ENCODE results near the gene CLCN1. TPM values are rescaled to one million over a fixed set of nuclear protein-coding genes. Genes with fewer than 3 reads are reported as not detected.

CLCN1 gene
- total and polyA plus RNA-seq, 2 of the 4 experiments (the other 2 are of a cell fraction): not detected

- H3K14ac ChIP-seq (replicated peaks; ENCODE audit: low read depth, low read length): no peak overlapping the region
- H3K4me1 ChIP-seq (ENCODE audit: control insufficient read depth, insufficient read depth, low read length): no peaks in the 10 kb centered on the region
- no peak overlapping the region for H3K4ac ChIP-seq (ENCODE audit: low read depth, low read length)
- intact Hi-C loops (cut with micrococcal nuclease): no loop called here
- DNase-seq (no peak), ATAC-seq (ENCODE audit: low read depth) (no peak)
- no peak overlapping the region for H4K8ac ChIP-seq (ENCODE audit: low read depth in 2 of 2, low read length in 2 of 2)
- H2BK120ac ChIP-seq (ENCODE audit: low read depth, low read length): no peak overlapping the region
- no peak overlapping the region for H2AK5ac ChIP-seq (ENCODE audit: low read depth, low read length)
- H4K91ac ChIP-seq (ENCODE audit: insufficient read depth, low read depth, low read length): no peak overlapping the region
- H4K5ac ChIP-seq (ENCODE audit: low read depth, low read length): no peak overlapping the region
- CTCF ChIA-PET: no interaction called here
- no peak overlapping the region for H3K4me3 ChIP-seq (ENCODE audit: insufficient read depth, low read depth, low read length)
- no peak overlapping the region for H2AFZ ChIP-seq (replicated peaks; ENCODE audit: low read length, poor library complexity)
- in situ Hi-C loops (cut with MboI; ENCODE audit: low sequenced_read_pairs): no loop called here
- 81% methylated on average over 4 of the region's 16 CpGs; no CpG with 5 or more reads in 1 of the 2 experiments for WGBS, 2 experiments (ENCODE audit: extremely low coverage in 2 of 2, insufficient read length in 1 of 2)
- no peaks in the 10 kb centered on the region for H3K9me3 ChIP-seq (ENCODE audit: control insufficient read depth, insufficient read depth, low read length)
- no peaks in the 10 kb centered on the region for H4K20me1 ChIP-seq (ENCODE audit: insufficient read depth, low read length)
- POLR2A ChIA-PET (ENCODE audit: unreplicated experiment): no interaction called here
- no peak overlapping the region for H3K4me2 ChIP-seq (ENCODE audit: low read depth, low read length)
- H3K9me1 ChIP-seq (ENCODE audit: insufficient read depth, low read length): no peaks in the 10 kb centered on the region; the same call in 1 of the 2 replicates
- H2AK9ac ChIP-seq (replicated peaks; ENCODE audit: low read depth, low read length, poor library complexity): no peak overlapping the region
- H3K18ac ChIP-seq (ENCODE audit: low read depth, low read length): no peak overlapping the region
- peaks cover 18% of the 10 kb centered on the region for H3K27me3 ChIP-seq (ENCODE audit: control insufficient read depth, insufficient read depth, low read length)
- no peak overlapping the region for H2BK20ac ChIP-seq (ENCODE audit: low read depth, low read length)
- no peak overlapping the region for H2BK15ac ChIP-seq (ENCODE audit: low read depth, low read length)
- dilution Hi-C loops (cut with HindIII; ENCODE audit: low sequenced_read_pairs, unreplicated experiment): no loop called here
- no peaks in the 10 kb centered on the region for H3K79me1 ChIP-seq (ENCODE audit: low read depth in 1 of 2, low read length in 2 of 2)
- no TSS peak for BruUV-seq (replicated peaks)
- H3K23ac ChIP-seq (ENCODE audit: low read depth, low read length): no peak overlapping the region
- H3K27ac ChIP-seq (ENCODE audit: insufficient read depth, low read length): no peak overlapping the region
- H3K56ac ChIP-seq (ENCODE audit: extremely low read depth, insufficient read depth, low read length): no peak overlapping the region
- H2BK5ac ChIP-seq (ENCODE audit: low read depth, low read length, poor library complexity, severe bottlenecking): no peak overlapping the region
- peaks cover 2% of the 10 kb centered on the region; the same call in 1 of the 2 replicates for H3K36me3 ChIP-seq (ENCODE audit: control insufficient read depth, insufficient read depth, low read length)
- H3K9ac ChIP-seq (ENCODE audit: low read depth, low read length): no peak overlapping the region
- no peak for TF ChIP-seq CEBPB (IDR thresholded peaks at IDR 0.05; ENCODE audit: low read depth, low read length)
- TF ChIP-seq CHD1 (IDR thresholded peaks at IDR 0.05; ENCODE audit: low read depth, low read length): no peak
- no peak for TF ChIP-seq USF2 (IDR thresholded peaks at IDR 0.05; ENCODE audit: low read depth, low read length)
- TF ChIP-seq BHLHE40 (IDR thresholded peaks at IDR 0.05; ENCODE audit: low read depth, low read length): no peak
- TF ChIP-seq NFE2L2 (IDR thresholded peaks at IDR 0.05; ENCODE audit: low read depth, low read length): no peak
- no peak for TF ChIP-seq RAD21 (IDR thresholded peaks at IDR 0.05; ENCODE audit: low read length)
- no peak for TF ChIP-seq ELK1 (IDR thresholded peaks at IDR 0.05; ENCODE audit: borderline replicate concordance, low read depth, low read length)
- no peak for TF ChIP-seq SMC3 (IDR thresholded peaks at IDR 0.05; ENCODE audit: low read depth, low read length)
- TF ChIP-seq RFX5 (IDR thresholded peaks at IDR 0.05; ENCODE audit: low read depth, low read length): no peak
- no peak for TF ChIP-seq POLR2A (IDR thresholded peaks at IDR 0.05; ENCODE audit: low read depth, low read length)
- TF ChIP-seq MAFK (IDR thresholded peaks at IDR 0.05; ENCODE audit: low read depth, low read length): no peak
- no peak for TF ChIP-seq MXI1 (IDR thresholded peaks at IDR 0.05; ENCODE audit: borderline replicate concordance, low read depth, low read length)
- TF ChIP-seq RCOR1 (IDR thresholded peaks at IDR 0.05; ENCODE audit: insufficient replicate concordance, low read length): no peak
- no peak for TF ChIP-seq MAZ (IDR thresholded peaks at IDR 0.05; ENCODE audit: borderline replicate concordance, low read depth, low read length)
- no peak for TF ChIP-seq FOS (IDR thresholded peaks at IDR 0.05; ENCODE audit: low read depth, low read length)
Observed at GRCh38 chr7:143355450-143356385, 39.8 kb downstream of the CLCN1 start.

Data from IMR-90 (cell line).